HL-60/S4 (cell line): ENCODE results near the gene GULP1.

ENCODE experiments used
- in situ Hi-C: fragments of 300-500 bp; cut with MboI; formaldehyde crosslinking; loops from 2 replicates; pipeline ENCODE4 v1.14.3; 2022; ENCODE audit warnings: low sequenced_read_pairs

GULP1 gene

GRCh38 chr2:188322569-188323551 is 31.2 kb downstream of the GULP1 start:
- in situ Hi-C loops, result no loop called here

- in situ Hi-C loops, result no loop called here
Measured at GRCh38 chr2:188324067-188324466, 32.4 kb downstream of the GULP1 start.

- in situ Hi-C loops, result no loop called here
Measured at GRCh38 chr2:188326290-188326668, 34.6 kb downstream of the GULP1 start.

GRCh38 chr2:188326669-188327301 is 35.1 kb downstream of the GULP1 start:
- in situ Hi-C loops, result no loop called here

DNA sequence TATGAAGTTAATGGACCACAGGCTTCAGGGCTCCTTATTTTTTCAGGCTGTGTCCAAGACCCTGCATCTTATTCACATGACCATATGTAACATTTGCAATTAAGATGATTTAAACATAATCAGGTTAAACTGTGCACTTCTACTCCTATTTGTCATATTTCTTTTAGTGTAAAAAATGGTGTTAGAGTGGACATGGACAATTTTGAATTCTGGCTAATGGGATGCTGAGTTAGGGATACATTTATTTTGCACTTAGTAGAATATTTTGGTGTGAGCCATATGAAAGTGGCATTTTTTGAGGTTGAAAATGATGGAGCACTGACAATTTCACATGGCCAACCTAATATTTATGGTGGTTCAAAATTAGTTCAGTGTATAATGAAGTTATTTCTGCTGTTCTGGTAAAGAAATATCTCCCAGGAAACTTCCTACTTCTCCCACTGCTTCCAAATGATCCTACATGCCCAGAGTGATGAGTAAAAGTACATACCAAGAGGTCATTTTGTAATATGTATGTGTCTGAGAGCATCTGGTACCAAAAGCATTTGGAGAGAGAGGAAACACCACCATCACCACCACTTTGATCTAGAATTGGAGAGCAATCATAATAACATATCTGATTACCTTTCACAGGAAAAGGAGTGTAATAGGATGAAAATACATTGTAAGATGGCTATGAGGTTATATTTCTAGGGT is 36.0 kb downstream of the GULP1 start:
- in situ Hi-C loops, result no loop called here

- in situ Hi-C loops, result no loop called here
Measured at GRCh38 chr2:188328419-188328818, 36.7 kb downstream of the GULP1 start.

- in situ Hi-C loops, result no loop called here
Measured at GRCh38 chr2:188330316-188331053, 38.8 kb downstream of the GULP1 start.

DNA sequence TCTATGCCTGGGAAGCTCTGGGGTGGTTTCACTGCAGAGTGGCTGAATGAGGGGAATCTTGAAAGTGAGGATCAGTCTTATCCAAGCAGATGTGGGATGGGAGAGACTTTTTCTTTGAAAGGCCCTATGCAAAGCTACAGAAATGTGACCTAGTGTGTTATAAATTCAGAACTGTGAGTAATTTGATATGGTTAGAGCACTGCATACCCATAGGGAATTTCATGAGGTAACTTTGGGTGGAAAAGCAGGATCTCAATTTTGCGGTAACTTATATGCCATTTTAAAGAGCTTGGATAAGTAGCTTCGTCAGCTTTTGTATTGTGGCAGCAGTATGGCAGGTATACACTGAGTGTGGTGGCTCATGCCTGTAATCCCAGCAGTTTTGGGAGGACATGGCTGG is 40.9 kb downstream of the GULP1 start:
- in situ Hi-C loops, result no loop called here

GRCh38 chr2:188333751-188334524 is 42.3 kb downstream of the GULP1 start:
- in situ Hi-C loops, result no loop called here

GRCh38 chr2:188338463-188338862 is 46.8 kb downstream of the GULP1 start:
- in situ Hi-C loops, result no loop called here

- in situ Hi-C loops, result no loop called here
Measured at GRCh38 chr2:188340257-188340656, 48.6 kb downstream of the GULP1 start.

- in situ Hi-C loops, result no loop called here
Measured at GRCh38 chr2:188345020-188345419, 53.3 kb downstream of the GULP1 start.

GRCh38 chr2:188345426-188345825 is 53.8 kb downstream of the GULP1 start:
- in situ Hi-C loops, result no loop called here

- in situ Hi-C loops, result no loop called here
Measured at GRCh38 chr2:188345831-188346458, 54.3 kb downstream of the GULP1 start.

- in situ Hi-C loops, result no loop called here
Measured at GRCh38 chr2:188349019-188349418, 57.3 kb downstream of the GULP1 start.

DNA sequence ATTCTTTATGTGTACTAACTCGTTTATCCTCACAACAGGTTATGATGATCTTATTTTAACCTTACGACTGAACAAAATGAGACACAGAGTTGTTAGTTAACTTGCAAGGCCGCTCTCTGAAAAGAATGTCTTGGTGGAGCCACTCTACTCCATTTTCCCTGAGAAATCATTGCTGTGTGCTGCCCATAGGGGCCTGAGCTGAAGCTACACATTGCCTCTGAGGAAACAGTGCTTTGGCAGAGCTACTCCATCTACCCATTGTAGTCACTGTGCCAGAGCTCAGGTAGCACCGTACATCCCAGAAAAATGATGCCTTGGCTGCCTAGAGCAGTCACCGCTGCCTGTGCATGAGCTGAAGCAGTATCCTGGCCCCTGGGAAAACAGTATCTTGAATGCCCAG is 61.6 kb downstream of the GULP1 start:
- in situ Hi-C loops, result no loop called here

- in situ Hi-C loops, result no loop called here
Measured at GRCh38 chr2:188360485-188361263, 69.0 kb downstream of the GULP1 start.

- in situ Hi-C loops, result no loop called here
Measured at GRCh38 chr2:188364033-188364630, 72.5 kb downstream of the GULP1 start.
